HPDE6-E6E7 (cell line): Measurements from ENCODE around the gene TRAPPC12.
"Not testable (repeated sequence)": the region's sequence is repeated elsewhere in the genome, so short reads cannot be mapped to it uniquely, and the experiment has no call there.

ENCODE experiments used
- DNase-seq: peaks from one replicate; pipeline ENCODE4 v3.0.0; 2011; ENCODE audit warnings: missing footprints; ENCODE audit errors: extremely low spot score

Gene TRAPPC12

DNA sequence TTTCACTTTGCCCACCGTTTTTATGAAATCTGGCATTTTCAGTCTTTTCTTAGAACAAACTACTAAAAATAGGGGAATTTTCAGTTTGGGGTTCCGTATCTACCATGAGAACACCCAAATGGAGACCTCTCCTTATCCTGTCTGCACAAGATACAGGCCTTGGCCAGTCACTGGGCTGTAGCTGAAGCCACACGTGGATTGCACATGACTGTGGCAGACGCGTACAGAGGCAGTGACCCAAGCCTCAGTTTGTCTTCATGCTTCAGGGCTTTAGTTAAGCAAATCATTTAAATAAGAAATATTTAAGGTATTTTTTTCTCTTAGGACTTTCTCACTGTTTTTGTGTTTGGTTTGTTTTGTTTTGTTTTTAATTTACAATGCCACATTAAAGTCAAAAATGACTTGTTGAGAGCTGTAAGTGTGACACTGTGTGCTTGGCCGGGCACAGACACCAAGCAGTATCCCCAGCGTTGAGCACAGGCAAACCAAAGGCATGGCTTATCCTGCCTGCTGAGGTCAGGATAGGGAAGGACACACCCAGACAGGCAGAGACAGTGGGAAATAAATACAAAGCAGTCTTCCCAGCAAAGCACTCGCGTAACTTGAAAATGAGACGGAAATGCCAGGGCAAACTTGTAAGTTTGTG lies 53.3 kb downstream of the TRAPPC12 start:
- no peak for DNase-seq

DNA sequence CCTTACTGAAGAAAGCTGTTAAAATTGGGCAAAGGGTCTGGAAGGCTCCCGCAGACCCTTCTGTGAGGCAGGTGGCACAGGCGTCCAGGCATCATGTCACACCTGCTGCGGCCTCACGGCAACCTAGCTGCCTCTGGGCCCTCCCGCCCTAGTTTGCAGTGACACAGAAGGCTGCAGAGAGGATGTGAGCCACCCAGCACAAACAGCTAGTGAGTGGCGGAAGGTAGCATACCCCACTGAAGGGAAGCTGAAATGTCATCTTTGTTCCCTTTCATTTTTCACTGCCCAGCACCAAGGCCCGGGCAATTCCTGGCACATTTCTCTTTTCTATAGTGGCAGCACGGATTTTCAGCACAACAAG lies 53.8 kb downstream of the TRAPPC12 start:
- DNase-seq, result no peak

DNA sequence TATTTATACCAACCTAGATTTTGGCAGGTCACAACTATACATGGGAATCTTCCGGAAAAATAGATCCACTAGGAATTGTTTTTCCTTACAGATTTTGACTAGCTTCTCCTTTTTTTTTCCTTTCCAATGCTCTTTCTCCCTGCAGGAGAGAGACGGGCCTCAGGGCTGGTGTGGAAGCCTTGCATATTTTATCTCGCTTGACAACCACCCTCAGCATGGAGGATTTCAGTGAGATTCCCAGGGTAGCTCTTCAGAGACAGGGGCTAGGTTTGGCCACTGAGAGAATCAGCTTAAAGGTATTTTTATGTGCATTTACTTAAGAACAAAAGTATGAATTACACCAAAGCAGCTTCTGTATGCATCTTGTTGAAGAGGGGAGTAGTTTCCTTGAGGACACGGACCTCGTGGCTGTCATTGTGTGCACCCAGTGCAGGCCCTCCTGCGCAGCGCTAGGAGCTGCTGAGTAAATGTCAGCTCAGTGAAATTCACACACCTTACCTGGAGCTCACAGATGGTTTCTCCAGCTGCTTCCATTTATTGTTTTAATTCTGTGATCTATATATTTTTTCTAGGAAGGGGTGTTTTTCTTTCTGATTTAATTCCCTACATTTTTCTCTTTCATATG lies 54.4 kb downstream of the TRAPPC12 start:
- DNase-seq, result no peak

DNA sequence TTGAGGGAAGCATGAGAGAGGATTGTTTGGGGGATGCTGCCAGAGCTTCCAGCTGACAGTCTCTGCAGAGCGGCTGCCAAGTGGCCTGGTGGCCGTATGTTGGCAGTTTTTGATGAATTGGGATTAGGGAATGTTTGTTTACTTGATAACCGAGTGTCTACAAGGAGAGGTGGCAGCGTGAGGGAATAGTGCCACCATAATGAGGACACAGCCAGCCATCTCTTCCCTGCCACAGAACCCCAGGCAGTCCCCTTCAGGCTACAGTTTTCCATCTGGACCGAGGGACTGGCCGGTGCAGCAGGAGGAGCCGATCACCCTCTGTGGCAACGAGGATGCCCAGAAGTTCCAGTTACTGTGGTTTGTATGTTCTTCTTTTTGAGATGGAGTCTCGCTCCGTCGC lies 55.2 kb downstream of the TRAPPC12 start:
- no peak for DNase-seq

DNA sequence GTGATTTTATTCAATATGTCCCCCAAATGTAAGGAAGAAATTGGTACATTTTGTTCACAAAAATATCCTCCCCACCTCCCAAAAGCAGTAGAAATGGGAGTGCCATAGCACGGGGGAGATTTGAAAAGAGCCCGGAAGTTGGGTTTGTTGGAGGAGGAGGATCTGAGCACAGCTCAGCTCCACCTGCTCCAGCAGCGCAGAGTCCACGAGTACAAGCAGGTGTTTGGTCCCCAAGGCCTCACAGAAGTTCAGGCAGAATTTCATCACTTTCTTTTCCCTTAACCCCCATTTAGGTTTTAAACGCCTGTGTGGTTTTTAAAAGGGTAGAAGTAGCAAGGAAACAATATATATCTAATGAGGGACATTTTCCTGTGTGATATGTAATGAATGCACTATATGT lies 56.0 kb downstream of the TRAPPC12 start:
- no peak for DNase-seq

DNA sequence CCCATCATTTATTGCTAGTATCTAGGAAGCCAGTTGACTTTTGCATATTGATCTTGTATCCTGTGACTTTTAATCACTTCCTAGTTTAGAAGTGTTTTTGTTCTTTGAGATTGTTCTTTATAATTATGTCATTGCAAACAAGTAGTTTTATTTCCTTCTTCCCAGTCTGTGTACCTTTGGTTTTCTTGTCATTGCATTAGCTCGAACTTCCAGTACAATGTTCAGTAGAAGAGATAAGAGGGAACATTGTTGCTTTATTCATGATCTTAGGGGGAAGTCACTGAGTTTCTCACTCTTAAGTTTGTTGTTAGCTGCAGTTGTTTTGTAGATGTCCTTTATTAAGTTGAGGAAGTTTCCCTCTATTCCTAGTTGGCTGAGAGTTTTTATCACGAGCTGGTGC lies 61.0 kb downstream of the TRAPPC12 start:
- DNase-seq, result no peak

DNA sequence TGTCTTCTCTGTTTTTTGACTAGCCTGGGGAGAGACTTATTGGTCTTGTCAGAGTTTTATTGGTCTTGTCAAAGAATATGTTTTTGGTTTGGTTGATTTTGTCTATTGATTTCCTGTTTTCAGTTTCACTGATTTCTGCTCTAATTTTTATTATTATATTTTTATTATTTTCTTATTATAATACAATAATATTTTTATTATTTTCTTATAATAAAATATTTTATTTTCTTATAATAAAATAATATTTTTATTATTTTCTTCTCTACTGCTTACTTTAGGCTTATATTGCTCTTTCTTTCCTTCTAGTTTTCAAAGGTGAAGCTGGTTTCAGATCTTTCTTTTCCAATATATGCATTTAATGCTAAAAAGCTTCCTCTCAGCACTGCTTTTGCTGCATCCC lies 62.0 kb downstream of the TRAPPC12 start:
- no peak for DNase-seq

DNA sequence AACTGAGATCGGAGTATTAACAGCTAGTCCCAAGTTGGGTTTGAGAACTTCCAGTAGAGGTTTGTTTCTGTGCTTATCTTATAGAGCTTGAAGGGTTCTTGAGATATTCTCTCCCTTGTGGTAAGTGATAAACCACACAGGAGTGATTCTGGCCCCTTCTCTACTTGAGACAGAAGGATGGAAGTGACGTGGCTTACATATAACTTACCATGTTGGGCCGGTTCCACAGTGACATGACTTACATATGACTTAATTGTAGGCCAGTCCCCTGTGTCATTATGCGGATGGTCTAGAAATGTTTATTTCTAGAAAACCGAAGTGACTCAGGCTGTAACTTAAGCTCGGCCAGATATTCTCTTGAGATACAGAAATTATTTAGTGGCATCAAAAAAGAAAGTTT lies 62.7 kb downstream of the TRAPPC12 start:
- no peak for DNase-seq

DNA sequence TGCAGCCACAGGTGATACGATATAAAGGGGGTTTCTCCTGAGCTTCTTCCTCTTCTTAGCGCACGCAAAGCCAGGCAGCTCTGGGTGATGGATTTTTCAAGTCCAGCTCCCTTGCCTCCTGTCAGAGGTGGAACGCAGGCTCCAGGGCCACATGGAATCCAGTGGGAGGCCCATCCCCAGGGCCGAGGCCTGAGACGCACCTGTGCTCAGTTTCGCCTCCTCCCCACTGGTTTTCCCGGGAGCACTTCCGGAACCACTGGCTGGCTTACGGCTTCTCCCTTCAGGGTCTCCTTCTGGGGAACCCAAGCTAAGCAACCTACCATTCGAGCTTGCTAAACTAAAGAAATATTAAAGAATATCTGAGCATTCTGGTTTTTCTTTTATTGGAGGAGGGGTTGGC lies 63.6 kb downstream of the TRAPPC12 start:
- DNase-seq, result no peak

DNA sequence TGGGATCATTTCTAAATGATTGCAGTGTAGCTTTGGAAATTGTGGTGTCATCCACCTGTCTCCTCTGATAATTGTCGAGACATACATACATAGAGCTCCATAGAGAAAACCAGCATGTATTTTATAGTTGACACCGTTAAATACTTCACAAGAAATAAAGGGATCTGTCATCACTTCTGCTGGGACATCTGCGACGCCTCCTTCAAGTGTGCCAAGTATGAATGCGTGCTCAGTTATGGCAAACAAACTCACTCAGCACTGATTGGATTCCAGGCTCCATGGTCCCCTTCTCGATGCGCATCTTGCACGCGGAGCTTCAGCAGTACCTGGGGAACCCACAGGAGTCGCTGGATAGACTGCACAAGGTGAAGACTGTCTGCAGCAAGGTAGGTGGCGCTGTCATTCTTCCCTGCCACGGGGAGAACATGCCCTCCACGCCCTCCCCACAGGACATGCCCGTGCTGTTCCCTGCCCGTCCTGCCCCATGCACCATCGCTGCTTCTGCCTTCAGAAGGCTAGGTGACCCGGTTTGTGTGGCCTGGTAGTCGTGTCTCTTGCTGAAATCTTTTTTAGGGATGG lies 64.1 kb downstream of the TRAPPC12 start:
- no peak for DNase-seq

DNA sequence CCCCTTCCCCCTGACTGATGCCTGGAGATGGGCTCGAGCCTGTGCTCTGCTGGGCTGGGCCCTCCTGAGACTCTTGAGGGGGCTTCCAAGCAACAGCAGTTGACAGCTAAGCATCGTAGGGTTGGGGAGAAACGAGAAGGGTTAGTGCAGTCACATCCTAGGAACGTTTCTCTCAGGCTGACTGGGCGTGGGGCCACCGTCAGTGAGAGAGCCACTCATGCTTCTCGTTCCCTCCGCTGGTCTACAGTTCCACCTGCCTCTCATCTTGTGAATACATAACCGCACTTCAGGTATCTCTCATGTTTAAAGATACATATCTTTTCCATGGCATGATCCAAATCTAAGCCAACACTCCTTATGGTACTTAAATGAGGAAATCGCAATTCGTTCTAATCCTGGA lies 66.4 kb downstream of the TRAPPC12 start:
- no peak for DNase-seq

DNA sequence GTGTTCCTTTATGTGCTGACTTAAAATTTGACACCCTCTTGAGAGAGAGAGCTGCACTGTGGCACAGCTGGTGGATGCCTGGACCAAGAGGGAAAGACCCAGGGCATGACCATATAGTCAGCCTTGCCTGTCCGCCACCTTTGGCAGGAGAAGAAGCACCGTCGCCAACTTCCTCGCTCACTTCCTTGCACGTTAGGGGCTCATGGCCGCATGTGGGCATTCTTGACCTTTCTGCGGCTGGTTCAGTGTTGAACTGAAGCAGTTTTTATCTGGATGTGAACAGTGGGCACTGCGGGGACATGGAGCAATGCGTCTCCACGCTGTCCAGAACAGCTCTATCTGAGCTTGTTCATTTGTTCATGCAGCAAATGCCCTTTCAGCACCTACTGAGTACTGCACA lies 66.9 kb downstream of the TRAPPC12 start:
- DNase-seq, result no peak

DNA sequence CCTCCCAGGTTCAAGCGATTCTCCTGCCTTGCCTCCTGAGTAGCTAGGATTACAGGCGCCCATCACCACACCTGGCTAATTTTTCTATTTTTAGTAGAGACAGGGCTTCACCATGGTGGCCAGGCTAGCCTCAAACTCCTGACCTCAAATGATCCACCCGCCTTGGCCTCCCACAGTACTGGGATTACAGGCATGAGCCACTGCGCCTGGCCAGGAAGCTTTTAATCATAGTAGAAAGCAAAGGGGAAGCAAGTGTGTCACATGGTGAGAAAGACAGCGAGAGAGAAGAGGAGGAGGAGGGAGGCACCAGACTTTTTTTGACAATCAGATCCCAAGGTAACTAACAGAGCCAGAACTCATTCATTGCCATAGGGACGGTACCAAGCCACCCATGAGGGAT lies 67.7 kb downstream of the TRAPPC12 start:
- not testable (repeated sequence) for DNase-seq

DNA sequence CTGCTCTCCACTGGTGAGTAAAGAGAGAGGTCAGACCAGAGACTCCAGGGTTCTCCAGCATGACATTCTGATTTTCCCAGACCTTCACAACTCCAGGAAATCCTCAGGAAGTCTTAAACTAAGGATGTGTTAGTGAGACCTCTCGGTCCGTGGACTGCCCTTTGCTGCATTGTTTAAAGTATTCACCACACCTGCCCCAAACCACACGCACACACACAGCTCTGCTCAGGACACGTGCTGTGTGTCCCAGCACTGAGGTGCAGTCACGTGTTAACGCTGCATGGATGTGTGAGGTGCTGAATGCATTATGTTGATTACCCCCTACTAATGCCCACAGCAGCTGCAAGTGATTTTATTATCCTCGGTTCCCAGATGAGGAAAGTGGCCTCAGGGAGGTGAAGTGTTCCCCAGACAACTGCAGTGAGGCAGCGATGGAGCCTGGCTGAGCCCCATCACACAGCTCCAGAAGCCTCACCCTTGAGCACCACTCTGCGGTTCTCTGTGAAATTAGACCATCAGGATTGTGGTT lies 68.4 kb downstream of the TRAPPC12 start:
- DNase-seq, result no peak

DNA sequence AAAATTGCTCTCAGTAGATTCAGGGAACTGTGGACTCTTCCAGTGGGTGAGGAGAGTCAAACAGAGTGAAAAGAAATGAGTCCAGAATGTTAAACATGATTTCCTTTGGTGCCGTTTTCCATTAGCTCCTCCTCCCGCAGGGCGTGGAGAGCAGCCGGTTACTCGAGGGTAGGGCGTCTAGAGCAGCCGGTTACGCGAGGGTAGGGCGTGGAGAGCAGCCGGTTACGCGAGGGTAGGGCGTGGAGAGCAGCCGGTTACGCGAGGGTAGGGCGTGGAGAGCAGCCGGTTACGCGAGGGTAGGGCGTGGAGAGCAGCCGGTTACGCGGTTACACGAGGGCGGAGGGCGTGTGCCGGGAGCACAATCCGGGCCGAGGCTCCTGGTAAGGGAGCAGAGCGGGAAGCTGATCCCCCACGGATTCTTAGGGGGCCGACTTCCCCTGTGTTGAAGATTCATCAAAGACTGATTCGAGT lies 69.0 kb downstream of the TRAPPC12 start:
- not testable (repeated sequence) for DNase-seq

DNA sequence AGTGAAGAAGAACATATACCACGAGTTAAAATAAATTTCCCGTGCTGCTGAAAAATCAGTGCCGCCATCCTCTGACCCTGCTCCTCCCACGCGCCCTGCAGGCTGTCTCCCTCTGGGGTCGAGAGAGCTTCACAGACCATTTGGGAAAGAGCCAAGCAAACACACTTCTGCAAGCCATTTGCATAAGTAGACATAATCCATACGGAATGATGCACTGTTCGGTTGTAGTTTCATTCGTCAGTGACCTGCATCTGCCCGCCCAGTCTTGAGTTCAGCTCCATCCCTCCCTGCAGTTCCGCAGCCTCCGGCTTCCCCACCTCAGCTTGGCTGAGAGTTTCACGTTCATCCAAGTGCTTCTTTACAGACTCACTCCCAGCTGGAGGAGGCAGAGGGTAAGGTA lies 69.6 kb downstream of the TRAPPC12 start:
- no peak for DNase-seq

DNA sequence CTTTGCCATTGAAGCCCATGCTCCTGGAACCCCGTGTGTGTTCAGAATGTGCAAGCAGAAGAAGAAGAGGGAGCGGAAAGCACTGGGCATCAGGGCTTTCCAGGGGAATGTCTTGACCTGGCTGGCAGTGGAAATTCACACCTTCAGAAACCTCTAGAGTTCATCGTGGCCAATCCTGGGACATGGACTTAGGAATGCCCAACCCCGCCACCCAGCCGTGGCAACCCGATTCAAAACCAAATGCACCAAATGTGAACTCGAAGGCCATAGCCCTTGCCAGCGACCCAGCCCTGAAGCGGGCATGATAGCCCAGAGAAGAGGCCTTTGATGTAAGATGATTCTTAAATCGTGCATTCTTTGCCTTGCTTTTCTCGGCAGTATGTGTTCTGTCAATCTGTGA lies 70.4 kb downstream of the TRAPPC12 start:
- DNase-seq, result no peak

DNA sequence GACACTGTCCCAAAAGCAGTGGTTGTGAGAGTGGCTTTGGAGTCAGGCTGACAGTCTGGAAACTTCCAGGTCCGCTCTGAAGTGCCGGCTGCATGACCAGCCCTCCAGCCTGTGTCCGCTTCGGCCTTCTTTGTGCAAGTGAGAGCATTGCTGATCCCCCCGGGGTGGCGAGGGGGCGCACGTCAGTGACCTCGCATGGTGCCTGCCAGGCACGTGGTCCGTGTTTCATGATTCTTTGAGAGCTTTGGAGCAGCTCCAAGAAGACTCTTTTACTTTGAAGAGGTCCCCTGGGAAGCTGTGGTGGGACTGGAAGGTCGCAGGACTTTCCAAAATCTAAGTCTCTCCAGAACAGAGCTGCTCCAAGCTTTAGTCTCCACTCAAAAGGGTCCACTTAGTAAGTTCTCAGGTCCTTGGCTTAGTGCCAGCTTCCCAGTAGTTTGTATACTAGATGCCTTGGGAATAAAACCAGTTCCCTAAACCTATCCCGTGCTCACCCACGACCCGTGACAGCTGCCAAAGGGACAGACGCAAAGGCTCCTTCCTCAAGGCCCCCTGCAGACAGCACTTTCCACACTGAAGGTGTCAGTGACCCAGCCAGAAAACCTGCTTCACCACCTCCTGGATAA lies 71.0 kb downstream of the TRAPPC12 start:
- no peak for DNase-seq

DNA sequence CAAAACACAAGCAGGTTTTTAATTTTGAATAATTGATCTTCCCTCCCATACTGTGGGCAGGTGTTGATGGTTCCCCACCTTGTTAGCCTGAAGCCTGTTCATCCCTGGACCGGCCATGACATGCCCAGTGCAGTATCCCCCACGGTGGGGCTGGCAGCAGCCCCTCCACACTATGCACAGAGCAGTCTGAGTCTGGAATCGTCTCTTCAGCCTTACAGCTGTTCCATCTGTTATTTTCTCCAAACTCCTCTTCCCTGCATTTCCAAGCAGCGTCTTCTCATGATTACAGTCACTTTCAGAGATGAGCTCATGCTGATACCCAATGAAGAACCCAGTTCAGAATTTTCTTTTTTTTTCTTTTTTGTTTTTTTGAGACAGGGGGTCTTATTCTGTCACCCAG lies 71.7 kb downstream of the TRAPPC12 start:
- DNase-seq, result no peak

DNA sequence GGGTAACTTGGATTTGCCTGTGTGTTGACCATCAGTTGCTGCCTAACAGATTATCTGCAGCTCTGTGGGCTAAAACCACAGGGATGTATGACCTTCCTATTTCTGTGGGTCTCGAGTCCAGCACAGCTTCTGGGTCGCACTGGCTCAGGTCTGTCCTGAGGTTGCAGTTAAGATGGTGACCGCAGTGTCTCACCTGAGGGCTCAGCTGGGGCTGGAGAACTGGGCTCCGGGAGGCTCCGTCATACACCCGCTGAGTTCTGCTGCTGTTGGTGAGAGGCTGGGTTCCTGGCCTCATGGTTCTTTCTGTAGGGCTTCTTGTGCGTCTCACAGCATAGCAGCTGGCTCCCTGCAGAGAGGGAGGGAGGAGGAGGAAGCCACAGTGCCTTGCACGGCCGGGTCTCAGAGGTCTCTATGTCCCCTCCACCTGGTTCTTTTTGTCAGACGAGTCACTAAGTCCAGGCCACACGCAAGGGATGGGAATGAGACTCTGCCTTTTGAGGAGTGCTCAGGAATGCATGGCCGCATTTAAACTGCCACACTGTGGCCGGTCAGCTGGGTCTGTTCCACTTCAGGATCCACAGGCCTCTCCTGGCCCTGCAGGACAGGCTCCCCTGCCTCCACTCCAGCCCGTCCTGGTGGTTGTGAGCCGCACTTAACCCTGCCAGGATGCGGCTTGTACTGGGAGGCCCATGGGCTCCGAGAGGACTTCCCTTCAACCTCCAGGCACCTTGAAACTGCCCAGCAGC lies 72.6 kb downstream of the TRAPPC12 start:
- no peak for DNase-seq

DNA sequence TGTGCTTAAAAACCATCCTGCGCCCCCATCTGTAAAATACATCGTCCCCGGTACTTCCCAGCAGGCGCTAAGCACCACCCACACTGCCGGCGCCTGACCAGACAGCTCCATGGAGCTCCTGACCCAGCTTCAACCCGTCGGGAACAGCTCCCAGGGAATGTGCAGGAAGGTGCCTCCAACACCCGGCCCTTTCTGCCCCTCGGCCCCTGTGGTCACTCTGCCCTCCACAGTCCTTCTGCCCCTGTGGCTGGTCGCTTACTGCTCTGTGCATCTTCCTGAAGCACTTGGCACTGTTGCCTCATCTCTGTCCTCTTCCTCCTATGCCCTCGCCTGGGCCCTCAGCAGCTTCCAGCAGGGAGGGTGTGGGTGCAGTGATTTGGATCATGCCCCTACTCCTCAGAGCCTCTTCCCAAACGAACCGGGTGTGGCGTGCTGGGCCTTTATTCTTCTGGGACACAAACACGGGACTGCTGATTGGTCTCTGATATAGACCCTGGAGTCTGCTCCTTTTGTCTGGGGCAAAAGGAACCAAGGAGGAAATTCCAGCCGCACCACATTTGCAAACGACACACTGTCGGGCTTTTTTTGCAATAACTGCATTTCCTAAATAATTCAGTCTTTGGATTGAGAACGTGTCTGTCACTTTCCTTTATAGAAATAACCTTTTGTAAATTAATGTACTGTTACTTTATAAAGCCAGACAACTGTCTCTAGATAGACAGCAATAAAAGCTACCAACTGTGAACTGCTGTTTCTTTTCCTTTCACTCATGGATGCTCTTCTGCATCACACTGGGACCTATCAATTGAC lies 73.9 kb downstream of the TRAPPC12 start:
- no peak for DNase-seq
